Measurements from ENCODE around the gene FTO. TPM values are rescaled to one million over a fixed set of nuclear protein-coding genes. Genes with fewer than 3 reads are reported as not detected.

The FTO gene
- total and polyA plus RNA-seq, 2 experiments from 2014 or later: 46.8 to 77.7 TPM

DNA sequence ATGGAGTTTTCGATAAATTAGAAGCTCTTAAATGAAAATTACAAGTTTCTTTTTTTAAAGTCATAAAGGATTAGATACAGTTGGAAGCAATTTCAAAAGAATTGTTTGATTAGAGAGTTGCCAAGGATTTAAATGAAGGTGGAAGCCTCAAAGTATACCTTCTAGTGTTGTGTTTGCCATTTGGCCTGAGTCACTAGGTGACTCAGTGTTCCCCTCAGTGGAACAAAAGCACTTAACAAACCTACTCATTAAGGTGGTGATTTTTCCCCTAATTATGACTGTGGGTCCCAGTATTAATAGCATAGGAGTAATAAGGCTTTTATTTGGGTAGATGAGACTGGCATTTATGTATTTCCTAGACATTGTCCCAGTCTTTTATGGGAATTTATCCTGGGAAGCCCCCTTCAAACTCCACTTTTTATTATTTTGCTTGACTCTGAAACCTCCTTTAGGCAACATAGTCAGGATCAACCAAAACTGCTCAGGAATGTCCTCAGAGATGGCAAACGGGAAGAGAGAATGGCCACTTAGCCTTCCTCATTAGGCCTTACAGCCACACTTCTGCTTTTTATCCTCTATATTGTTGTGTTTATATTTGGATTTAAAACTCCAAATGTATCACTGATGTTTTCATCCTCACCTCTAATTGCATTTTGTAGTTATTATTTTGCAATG is 161.0 kb downstream of the FTO start:
- Histone ChIP-seq H3K9me2 (replicated peaks; ENCODE audit: insufficient read depth) (no peaks in the 10 kb centered on the region), H3K4me1 (ENCODE audit: insufficient read depth) (no peaks in the 10 kb centered on the region), H4K20me1 (ENCODE audit: insufficient read depth, poor library complexity, severe bottlenecking) (no peaks in the 10 kb centered on the region), H3K27ac (no peak overlapping the region), H3K9me3 (ENCODE audit: low read depth) (no peaks in the 10 kb centered on the region), H3K36me3 (replicated peaks; ENCODE audit: insufficient read depth, low read depth) (no peaks in the 10 kb centered on the region), H3K4me3 (no peak overlapping the region), H3K27me3 (no peaks in the 10 kb centered on the region), H2AFZ (no peak overlapping the region), H3K4me2 (no peak overlapping the region), H3K79me2 (no peaks in the 10 kb centered on the region)
- no peak for TF ChIP-seq EZH2 (IDR thresholded peaks at IDR 0.05; ENCODE audit: borderline replicate concordance)
- 81% methylated on average over 2 of the region's 2 CpGs for WGBS (ENCODE audit: low lambda C conversion rate, missing lambda C conversion rate)
- DNase-seq (ENCODE audit: low spot score): no peak

GRCh38 chr16:53865494-53865863 is 161.5 kb downstream of the FTO start:
- Histone ChIP-seq H3K4me3 (no peak overlapping the region), H3K9me2 (replicated peaks; ENCODE audit: insufficient read depth) (no peaks in the 10 kb centered on the region), H3K36me3 (replicated peaks; ENCODE audit: insufficient read depth, low read depth) (no peaks in the 10 kb centered on the region), H3K79me2 (no peaks in the 10 kb centered on the region), H3K27me3 (no peaks in the 10 kb centered on the region), H3K27ac (no peak overlapping the region), H2AFZ (no peak overlapping the region), H3K4me2 (no peak overlapping the region), H3K4me1 (ENCODE audit: insufficient read depth) (no peaks in the 10 kb centered on the region), H3K9me3 (ENCODE audit: low read depth) (peaks cover 4% of the 10 kb centered on the region), H4K20me1 (ENCODE audit: insufficient read depth, poor library complexity, severe bottlenecking) (no peaks in the 10 kb centered on the region)
- TF ChIP-seq CTCF (IDR thresholded peaks at IDR 0.05; ENCODE audit: poor library complexity) (no peak), EZH2 (IDR thresholded peaks at IDR 0.05; ENCODE audit: borderline replicate concordance) (no peak), EZH2phosphoT487 (IDR thresholded peaks at IDR 0.05; ENCODE audit: low read depth, severe bottlenecking, unreplicated experiment) (no peak)
- 36% methylated on average over 1 of the region's 1 CpG for whole genome bisulfite sequencing (ENCODE audit: low lambda C conversion rate, missing lambda C conversion rate)
- no peak for DNase-seq (ENCODE audit: low spot score)

DNA sequence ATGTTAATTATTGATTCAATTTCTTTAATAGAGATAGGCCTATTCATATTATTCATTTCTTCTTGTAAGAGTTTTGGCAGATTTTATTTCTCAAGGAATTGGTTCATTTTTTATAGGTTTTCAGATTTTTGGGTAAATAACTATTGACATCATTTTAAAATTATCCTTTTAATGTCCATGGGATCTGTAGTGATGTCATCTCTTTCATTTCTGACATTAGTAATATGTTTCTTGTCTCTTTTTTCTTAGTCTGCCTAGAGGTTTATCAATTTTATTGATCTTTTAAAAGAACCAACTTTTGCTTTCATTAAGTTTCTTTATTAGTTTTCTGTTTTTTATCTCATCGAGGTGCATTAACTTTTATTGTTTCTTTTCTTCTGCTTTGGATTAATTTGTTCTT is 162.6 kb downstream of the FTO start:
- Histone ChIP-seq H3K36me3 (replicated peaks; ENCODE audit: insufficient read depth, low read depth) (no peaks in the 10 kb centered on the region), H2AFZ (no peak overlapping the region), H3K4me3 (no peak overlapping the region), H3K9me2 (replicated peaks; ENCODE audit: insufficient read depth) (no peaks in the 10 kb centered on the region), H3K9me3 (ENCODE audit: low read depth) (peaks cover 12% of the 10 kb centered on the region), H4K20me1 (ENCODE audit: insufficient read depth, poor library complexity, severe bottlenecking) (no peaks in the 10 kb centered on the region), H3K27me3 (no peaks in the 10 kb centered on the region), H3K4me2 (no peak overlapping the region), H3K4me1 (ENCODE audit: insufficient read depth) (no peaks in the 10 kb centered on the region), H3K27ac (no peak overlapping the region), H3K79me2 (no peaks in the 10 kb centered on the region)
- no peak for DNase-seq (ENCODE audit: low spot score)
- WGBS (ENCODE audit: low lambda C conversion rate, missing lambda C conversion rate): 94% methylated on average over 1 of the region's 1 CpG
- no peak for TF ChIP-seq CTCF (IDR thresholded peaks at IDR 0.05; ENCODE audit: poor library complexity)
- TF ChIP-seq EZH2phosphoT487 (IDR thresholded peaks at IDR 0.05; ENCODE audit: low read depth, severe bottlenecking, unreplicated experiment): no peak
- no peak for TF ChIP-seq EZH2 (IDR thresholded peaks at IDR 0.05; ENCODE audit: borderline replicate concordance)

DNA sequence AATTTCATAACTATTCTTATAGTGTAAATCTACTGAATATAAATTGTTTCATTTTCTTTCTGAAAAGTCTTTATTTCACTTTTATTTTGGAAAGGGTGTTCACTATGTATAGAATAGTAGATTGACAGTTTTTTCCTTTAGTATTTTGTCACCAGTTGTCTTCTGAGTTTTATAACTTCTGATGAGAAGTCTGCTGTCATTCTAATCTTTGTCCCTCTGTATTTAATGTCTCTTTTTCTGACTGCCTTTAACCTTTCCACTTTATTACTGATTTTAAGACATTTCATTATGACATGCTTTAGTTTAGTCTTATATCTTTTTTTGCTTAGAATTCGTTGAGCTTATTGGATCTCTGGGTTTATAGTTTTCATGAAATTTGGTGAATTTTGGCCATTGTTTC is 166.9 kb downstream of the FTO start:
- H3K9me3 ChIP-seq (ENCODE audit: low read depth): peaks cover 12% of the 10 kb centered on the region
- H3K4me2 ChIP-seq: no peak overlapping the region
- WGBS (ENCODE audit: low lambda C conversion rate, missing lambda C conversion rate): 94% methylated on average over 1 of the region's 1 CpG
- no peak overlapping the region for H3K4me3 ChIP-seq
- H3K9me2 ChIP-seq (replicated peaks; ENCODE audit: insufficient read depth): no peaks in the 10 kb centered on the region
- TF ChIP-seq CTCF (IDR thresholded peaks at IDR 0.05; ENCODE audit: poor library complexity) (no peak), EZH2phosphoT487 (IDR thresholded peaks at IDR 0.05; ENCODE audit: low read depth, severe bottlenecking, unreplicated experiment) (no peak), EZH2 (IDR thresholded peaks at IDR 0.05; ENCODE audit: borderline replicate concordance) (no peak)
- no peak overlapping the region for H2AFZ ChIP-seq
- no peaks in the 10 kb centered on the region for H4K20me1 ChIP-seq (ENCODE audit: insufficient read depth, poor library complexity, severe bottlenecking)
- no peak for DNase-seq (ENCODE audit: low spot score)
- H3K4me1 ChIP-seq (ENCODE audit: insufficient read depth): no peaks in the 10 kb centered on the region
- H3K36me3 ChIP-seq (replicated peaks; ENCODE audit: insufficient read depth, low read depth): no peaks in the 10 kb centered on the region
- H3K27ac ChIP-seq: no peak overlapping the region
- no peaks in the 10 kb centered on the region for H3K27me3 ChIP-seq
- H3K79me2 ChIP-seq: no peaks in the 10 kb centered on the region

Data from hepatocyte (in vitro differentiated cells).